Stomach (tissue), 9 donors: Measurements from ENCODE around the gene ENOX1. TPM values are rescaled to one million over a fixed set of nuclear protein-coding genes. Genes with fewer than 3 reads are reported as not detected.

Source experiments
- DNase-seq, 2 donors: peaks; one replicate each; pipeline versions ENCODE4 v3.0.0 to v3.0.0-alpha.2; 2013 to 2019
- H3K27ac ChIP-seq, 5 donors: fragments of 200-600 bp in 4 of 5; sonication (generic) in 4 of 5; one replicate each; pipeline ENCODE4 v1.5.1; 2013 to 2019; ENCODE audit warnings: mild to moderate bottlenecking in 1 of 5, moderate library complexity in 1 of 5
- H3K27me3 ChIP-seq, 3 donors: fragments of 200-600 bp; sonication (generic); one replicate each; pipeline ENCODE4 v1.5.1; 2017 to 2019; ENCODE audit warnings: mixed run types in 1 of 3
- H3K36me3 ChIP-seq, 4 donors: fragments of 200-600 bp; sonication (generic); 1 replicate in 3 of 4; 2 replicates in 1 of 4; pipeline ENCODE4 v1.5.1; 2016 to 2019
- H3K4me1 ChIP-seq, 4 donors: fragments of 200-600 bp; sonication (generic); one replicate each; pipeline ENCODE4 v1.5.1; 2016 to 2019
- H3K4me3 ChIP-seq, 4 donors: fragments of 200-600 bp; sonication (generic) in 3 of 4; one replicate each; pipeline ENCODE4 v1.5.1; 2016 to 2019; ENCODE audit warnings: mild to moderate bottlenecking in 1 of 4
- H3K9me3 ChIP-seq, 4 donors: fragments of 200-600 bp; sonication (generic); one replicate each; pipeline ENCODE4 v1.5.1; 2016 to 2019
- CTCF ChIP-seq, 7 experiments: fragments of 450-650 bp in 4 of 7; fragments of 200-600 bp in 3 of 7; sonication (generic) in 3 of 7; IDR thresholded peaks; one replicate each; pipeline ENCODE4 v1.5.1; 2016 to 2019; ENCODE audit warnings: antibody characterized with exemption in 7 of 7, control low read depth in 2 of 7, mild to moderate bottlenecking in 1 of 7
- EP300 ChIP-seq: sonication (generic); formaldehyde crosslinking; IDR thresholded peaks from one replicate; pipeline ENCODE4 v1.6.1; 2017; ENCODE audit warnings: antibody characterized with exemption
- POLR2A ChIP-seq, 4 donors: fragments of 450-650 bp; IDR thresholded peaks; one replicate each; pipeline ENCODE4 v1.6.1; 2016; ENCODE audit warnings: antibody characterized with exemption in 4 of 4, control low read depth in 2 of 4, mild to moderate bottlenecking in 1 of 4, moderate library complexity in 1 of 4
- POLR2AphosphoS5 ChIP-seq, 3 donors: sonication (generic); formaldehyde crosslinking; IDR thresholded peaks; one replicate each; pipeline ENCODE4 v1.6.1; 2016; ENCODE audit warnings: antibody characterized with exemption in 3 of 3
- WGBS, 5 donors: extraction: QIAGEN DNeasy Blood & Tissue Kit in 3 of 5; methylation state at CpG; one replicate each; pipeline versions ENCODE4 v1.1.5 to v1.1.7; 2013 to 2018; 5-methylcytosine and 5-hydroxymethylcytosine counted together
- intact Hi-C: fragments of 100-400 bp; cut with DNase I; formaldehyde crosslinking; loops from one replicate; pipeline ENCODE4 v1.15.1; 2023; ENCODE audit warnings: low total_unique reads
- polyA plus RNA-seq, 3 donors: library from polyadenylated mRNA; stranded (reverse); fragments of 200-250 nt; gene quantifications; one replicate each; pipeline ENCODE4 v1.2.3, GENCODE V29; 2013
- total RNA-seq, 5 donors: library from RNA; depleted of rRNA; stranded (reverse); fragments of >200 nt; gene quantifications; one replicate each; pipeline versions ENCODE4 v1.1.0 to v1.2.3, GENCODE V29; 2014 to 2016
- donor health status: healthy with polysubstance abuse.
- donor health status: Bipolar disorder and iron deficiency.
- donor health status: healthy.

ENOX1 gene
- total and polyA plus RNA-seq, 8 donors: 0.46 to 6.2 (median 1.4) TPM; not detected in 1

- intact Hi-C loops: no loop called here
- WGBS, 5 donors: 86 to 98% (median 93%) methylated on average over 2 of the region's 2 CpGs
- no peak overlapping the region for H3K4me3 ChIP-seq
- H3K9me3 ChIP-seq: no peaks in the 10 kb centered on the region
- no peak overlapping the region for H3K27ac ChIP-seq
- H3K36me3 ChIP-seq: no peaks in the 10 kb centered on the region
- peaks cover 7 to 27% (median 21%) of the 10 kb centered on the region in 4 donors for H3K4me1 ChIP-seq
- TF ChIP-seq POLR2AphosphoS5 (IDR thresholded peaks at IDR 0.05): no peak
- no peak for TF ChIP-seq EP300
- TF ChIP-seq CTCF (IDR thresholded peaks at IDR 0.05): no peak
- TF ChIP-seq POLR2A (IDR thresholded peaks at IDR 0.05): no peak
- no peaks in the 10 kb centered on the region for H3K27me3 ChIP-seq
- no peak for DNase-seq
Measured at GRCh38 chr13:43304449-43304848, 482.3 kb downstream of the ENOX1 start.

- Histone ChIP-seq H3K4me3 (no peak overlapping the region), H3K27me3 (no peaks in the 10 kb centered on the region), H3K36me3 (no peaks in the 10 kb centered on the region), H3K9me3 (no peaks in the 10 kb centered on the region), H3K27ac (peak overlapping the region in 1 of 5 donors; percentile 36), H3K4me1 (peaks cover 7 to 24% (median 17%) of the 10 kb centered on the region in 4 donors)
- DNase-seq: peak; percentile 78 to 89
- no peak for TF ChIP-seq POLR2A (IDR thresholded peaks at IDR 0.05)
- no peak for TF ChIP-seq EP300
- TF ChIP-seq CTCF (IDR thresholded peaks at IDR 0.05): peak in 5 of 7 experiments; percentile 32 to 82 (median 56)
- peak in 1 of 3 donors; percentile 52 for TF ChIP-seq POLR2AphosphoS5 (IDR thresholded peaks at IDR 0.05)
- 15 to 24% (median 18%) methylated on average over 5 of the region's 5 CpGs for WGBS, 5 donors
- intact Hi-C loops: no loop called here
Measured at GRCh38 chr13:43303033-43303729, 483.6 kb downstream of the ENOX1 start.

GRCh38 chr13:43301346-43301969 lies 485.3 kb downstream of the ENOX1 start:
- Histone ChIP-seq H3K4me3 (no peak overlapping the region), H3K36me3 (no peaks in the 10 kb centered on the region), H3K27ac (no peak overlapping the region), H3K9me3 (no peaks in the 10 kb centered on the region), H3K27me3 (no peaks in the 10 kb centered on the region), H3K4me1 (peaks cover 0 to 11% (median 7%) of the 10 kb centered on the region in 4 donors)
- 65 to 79% (median 73%) methylated on average over 3 of the region's 3 CpGs for WGBS, 5 donors
- no peak for TF ChIP-seq POLR2A (IDR thresholded peaks at IDR 0.05)
- TF ChIP-seq EP300: no peak
- TF ChIP-seq CTCF (IDR thresholded peaks at IDR 0.05): no peak
- TF ChIP-seq POLR2AphosphoS5 (IDR thresholded peaks at IDR 0.05): no peak
- intact Hi-C loops: no loop called here
- DNase-seq: no peak

DNA sequence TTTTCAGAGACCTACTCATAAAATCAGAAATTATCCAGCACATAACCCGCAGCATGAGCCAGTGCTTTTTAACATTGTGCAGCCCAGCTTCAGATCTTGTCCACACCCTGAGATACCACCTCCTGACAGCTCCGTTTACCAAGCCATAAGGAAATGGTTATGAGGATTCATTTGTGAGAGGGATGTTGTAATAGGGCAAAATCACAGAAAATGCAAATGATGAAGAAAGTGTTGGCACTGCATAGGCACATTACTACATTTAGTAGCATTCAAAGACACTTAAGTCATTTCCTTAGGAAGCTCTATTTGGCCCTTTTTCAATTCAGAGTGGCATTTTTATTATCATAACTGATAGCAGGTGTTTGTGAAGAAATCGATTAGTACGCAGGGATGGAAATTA lies 485.9 kb downstream of the ENOX1 start:
- no peaks in the 10 kb centered on the region for H3K9me3 ChIP-seq
- no peaks in the 10 kb centered on the region for H3K36me3 ChIP-seq
- 64 to 75% (median 72%) methylated on average over 4 of the region's 4 CpGs for WGBS, 5 donors
- no peak overlapping the region for H3K27ac ChIP-seq
- TF ChIP-seq EP300 (no peak), CTCF (IDR thresholded peaks at IDR 0.05) (no peak)
- no peak for DNase-seq
- H3K27me3 ChIP-seq: no peaks in the 10 kb centered on the region
- no peak overlapping the region for H3K4me3 ChIP-seq
- intact Hi-C loops: no loop called here
- peaks cover 0 to 11% (median 7%) of the 10 kb centered on the region in 4 donors for H3K4me1 ChIP-seq
